HEK293 (cell line): Measurements from ENCODE around the gene TPCN2.
A peak's percentile ranks its signal among the peaks of the same experiment; 100 is the strongest.

ENCODE experiments used
- CTCF ChIA-PET: fragments of 350-600 bp; formaldehyde crosslinking; extraction: SDS; loops from one replicate; lab custom pipeline; 2021; ENCODE audit warnings: antibody characterized with exemption; lab: Yijun Ruan, JAX
- POLR2A ChIA-PET: fragments of 300-600 bp; formaldehyde crosslinking; extraction: SDS; loops from one replicate; lab custom pipeline; 2020; ENCODE audit warnings: antibody characterized with exemption, inconsistent platforms; lab: Yijun Ruan, JAX
- H3K27ac ChIP-seq: fragments of 200-500 bp; sonication (Bioruptor generic); 2 replicates; pipeline ENCODE4 v1.5.1; 2014; ENCODE audit warnings: low read depth, low read length, control low read depth, inconsistent platforms; ENCODE audit errors: extremely low read depth
- H3K36me3 ChIP-seq, 2 experiments: fragments of 200-500 bp in 1 of 2; sonication (Bioruptor generic) in 1 of 2; 1 replicate in 1 of 2; 2 replicates in 1 of 2; pipeline ENCODE4 v1.5.1; 2014 to 2017; ENCODE audit warnings: inconsistent platforms in 2 of 2, low read length in 2 of 2; ENCODE audit not compliant: control insufficient read depth in 2 of 2, insufficient read depth in 1 of 2
- H3K4me1 ChIP-seq: fragments of 200-500 bp; sonication (Bioruptor generic); 2 replicates; pipeline ENCODE4 v1.5.1; 2014; ENCODE audit warnings: mild to moderate bottlenecking, low read length, inconsistent platforms; ENCODE audit not compliant: control insufficient read depth, insufficient read depth
- H3K4me3 ChIP-seq: 2 replicates; pipeline ENCODE4 v1.5.1; 2011; ENCODE audit warnings: low read depth, mild to moderate bottlenecking, control low read depth, low read length, moderate library complexity
- H3K9me3 ChIP-seq: fragments of 200-500 bp; sonication (Bioruptor generic); 2 replicates; pipeline ENCODE4 v1.5.1; 2014; ENCODE audit warnings: low read depth, low read length, inconsistent platforms; ENCODE audit not compliant: control insufficient read depth, insufficient read depth
- HOXD13 ChIP-seq: sonication (generic); formaldehyde crosslinking; IDR thresholded peaks from 2 replicates; pipeline ENCODE4 v1.8.0; 2022; ENCODE audit warnings: missing genetic modification reagents, borderline replicate concordance
- PRDM4 ChIP-seq: fragments of 450-650 bp; formaldehyde crosslinking; IDR thresholded peaks from 2 replicates; pipeline ENCODE4 v1.5.1; 2017; ENCODE audit warnings: missing biosample characterization, missing genetic modification characterization
- RBAK ChIP-seq: fragments of 450-650 bp; formaldehyde crosslinking; IDR thresholded peaks from 2 replicates; pipeline ENCODE4 v1.5.1; 2016; ENCODE audit warnings: missing biosample characterization, missing genetic modification characterization
- YY2 ChIP-seq: fragments of 450-650 bp; formaldehyde crosslinking; IDR thresholded peaks from 2 replicates; pipeline ENCODE4 v1.5.1; 2016; ENCODE audit warnings: missing biosample characterization, missing genetic modification characterization
- ZBTB1 ChIP-seq: fragments of 450-650 bp; formaldehyde crosslinking; IDR thresholded peaks from 2 replicates; pipeline ENCODE4 v1.5.1; 2016; ENCODE audit warnings: missing biosample characterization, missing genetic modification characterization
- ZBTB20 ChIP-seq: fragments of 450-650 bp; formaldehyde crosslinking; IDR thresholded peaks from 2 replicates; pipeline ENCODE4 v1.5.1; 2016; ENCODE audit warnings: missing biosample characterization, missing genetic modification characterization
- ZBTB48 ChIP-seq: fragments of 450-650 bp; formaldehyde crosslinking; IDR thresholded peaks from 2 replicates; pipeline ENCODE4 v1.5.1; 2016; ENCODE audit warnings: missing biosample characterization, missing genetic modification characterization
- ZFP3 ChIP-seq: fragments of 450-650 bp; formaldehyde crosslinking; IDR thresholded peaks from 2 replicates; pipeline ENCODE4 v1.5.1; 2016; ENCODE audit warnings: low read depth, missing biosample characterization, missing genetic modification characterization
- ZFP69B ChIP-seq: fragments of 450-650 bp; formaldehyde crosslinking; IDR thresholded peaks from 2 replicates; pipeline ENCODE4 v1.5.1; 2016; ENCODE audit warnings: missing biosample characterization, missing genetic modification characterization
- ZNF112 ChIP-seq: fragments of 450-650 bp; formaldehyde crosslinking; IDR thresholded peaks from 2 replicates; pipeline ENCODE4 v1.5.0; 2017; ENCODE audit warnings: missing biosample characterization, missing genetic modification characterization
- ZNF157 ChIP-seq: fragments of 450-650 bp; formaldehyde crosslinking; IDR thresholded peaks from 2 replicates; pipeline ENCODE4 v1.5.1; 2016; ENCODE audit warnings: missing biosample characterization, missing genetic modification characterization
- ZNF266 ChIP-seq: fragments of 450-650 bp; formaldehyde crosslinking; IDR thresholded peaks from 2 replicates; pipeline ENCODE4 v1.5.1; 2016; ENCODE audit warnings: missing biosample characterization, missing genetic modification characterization, low read depth
- ZNF629 ChIP-seq: fragments of 450-650 bp; formaldehyde crosslinking; IDR thresholded peaks from 2 replicates; pipeline ENCODE4 v1.5.1; 2017; ENCODE audit warnings: missing biosample characterization, missing genetic modification characterization
- ZNF658 ChIP-seq: fragments of 450-650 bp; formaldehyde crosslinking; IDR thresholded peaks from 2 replicates; pipeline ENCODE4; 2016; ENCODE audit warnings: missing biosample characterization, missing genetic modification characterization
- ZNF707 ChIP-seq: fragments of 450-650 bp; formaldehyde crosslinking; IDR thresholded peaks from 2 replicates; pipeline ENCODE4 v1.5.1; 2016; ENCODE audit warnings: missing biosample characterization, missing genetic modification characterization
- TF ChIP-seq, protein P1 (sequence below): fragments of 450-650 bp; formaldehyde crosslinking; IDR thresholded peaks from 2 replicates; pipeline ENCODE4 v1.5.1; 2016; ENCODE audit warnings: missing biosample characterization, missing genetic modification characterization
- TF ChIP-seq, protein P2 (sequence below): fragments of 450-650 bp; formaldehyde crosslinking; IDR thresholded peaks from 2 replicates; pipeline ENCODE4; 2016; ENCODE audit warnings: missing biosample characterization, missing genetic modification characterization
- TF ChIP-seq, protein P3 (sequence below): fragments of 450-650 bp; formaldehyde crosslinking; IDR thresholded peaks from 2 replicates; pipeline ENCODE4 v1.5.1; 2016; ENCODE audit warnings: missing biosample characterization, missing genetic modification characterization

TPCN2 gene

DNA sequence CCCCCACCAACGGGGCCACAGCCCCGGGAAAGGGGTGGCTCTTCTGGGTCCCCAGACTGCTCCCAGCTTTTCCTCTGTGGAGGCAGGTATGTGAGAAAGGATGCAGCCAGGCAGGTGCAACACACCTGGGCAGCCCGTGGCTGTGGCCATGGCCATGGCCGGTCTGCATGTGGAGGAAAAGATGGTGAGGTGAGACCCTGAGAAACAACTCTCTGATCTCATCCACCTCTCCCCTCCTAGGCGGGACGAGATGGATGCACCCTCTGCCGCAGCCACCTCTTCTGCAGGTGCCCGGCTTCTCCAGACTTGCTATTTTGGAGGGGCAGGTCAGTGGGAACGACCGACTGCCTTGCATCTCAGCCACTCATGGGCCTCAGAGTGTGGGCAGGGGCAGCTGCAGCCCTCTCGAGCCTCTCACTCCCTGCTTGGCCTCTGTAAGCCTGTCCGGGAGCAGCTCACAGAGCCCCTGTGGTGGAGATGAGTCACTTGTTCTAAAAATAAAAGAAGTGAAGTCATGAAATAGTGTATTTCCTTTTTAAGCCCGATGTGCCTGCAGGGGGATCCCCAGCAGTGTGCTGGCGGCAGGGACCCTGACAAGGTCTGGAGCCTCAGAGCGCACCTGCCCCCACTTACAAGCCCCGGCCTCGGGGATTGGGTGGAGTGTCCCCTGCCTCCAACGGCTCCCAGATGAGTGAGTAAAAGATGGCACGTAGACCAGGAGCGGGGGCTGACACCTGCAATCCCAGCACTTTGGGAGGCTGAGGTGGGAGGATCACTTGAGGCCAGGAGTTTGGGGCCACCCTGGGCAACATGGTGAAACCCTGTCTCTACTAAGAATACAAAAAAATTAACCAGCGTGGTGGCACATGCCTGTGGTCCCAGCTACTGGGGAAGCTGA is 117.7 kb downstream of the TPCN2 start (continued):
- TF ChIP-seq, protein P1, sequence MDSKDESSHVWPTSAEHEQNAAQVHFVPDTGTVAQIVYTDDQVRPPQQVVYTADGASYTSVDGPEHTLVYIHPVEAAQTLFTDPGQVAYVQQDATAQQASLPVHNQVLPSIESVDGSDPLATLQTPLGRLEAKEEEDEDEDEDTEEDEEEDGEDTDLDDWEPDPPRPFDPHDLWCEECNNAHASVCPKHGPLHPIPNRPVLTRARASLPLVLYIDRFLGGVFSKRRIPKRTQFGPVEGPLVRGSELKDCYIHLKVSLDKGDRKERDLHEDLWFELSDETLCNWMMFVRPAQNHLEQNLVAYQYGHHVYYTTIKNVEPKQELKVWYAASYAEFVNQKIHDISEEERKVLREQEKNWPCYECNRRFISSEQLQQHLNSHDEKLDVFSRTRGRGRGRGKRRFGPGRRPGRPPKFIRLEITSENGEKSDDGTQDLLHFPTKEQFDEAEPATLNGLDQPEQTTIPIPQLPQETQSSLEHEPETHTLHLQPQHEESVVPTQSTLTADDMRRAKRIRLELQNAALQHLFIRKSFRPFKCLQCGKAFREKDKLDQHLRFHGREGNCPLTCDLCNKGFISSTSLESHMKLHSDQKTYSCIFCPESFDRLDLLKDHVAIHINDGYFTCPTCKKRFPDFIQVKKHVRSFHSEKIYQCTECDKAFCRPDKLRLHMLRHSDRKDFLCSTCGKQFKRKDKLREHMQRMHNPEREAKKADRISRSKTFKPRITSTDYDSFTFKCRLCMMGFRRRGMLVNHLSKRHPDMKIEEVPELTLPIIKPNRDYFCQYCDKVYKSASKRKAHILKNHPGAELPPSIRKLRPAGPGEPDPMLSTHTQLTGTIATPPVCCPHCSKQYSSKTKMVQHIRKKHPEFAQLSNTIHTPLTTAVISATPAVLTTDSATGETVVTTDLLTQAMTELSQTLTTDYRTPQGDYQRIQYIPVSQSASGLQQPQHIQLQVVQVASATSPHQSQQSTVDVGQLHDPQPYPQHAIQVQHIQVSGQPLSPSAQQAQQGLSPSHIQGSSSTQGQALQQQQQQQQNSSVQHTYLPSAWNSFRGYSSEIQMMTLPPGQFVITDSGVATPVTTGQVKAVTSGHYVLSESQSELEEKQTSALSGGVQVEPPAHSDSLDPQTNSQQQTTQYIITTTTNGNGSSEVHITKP (tag by site-specific recombination), result peak; percentile 86
- TF ChIP-seq ZBTB20 (peak; percentile 9; the same call in 1 of the 2 replicates), ZFP69B (peak; percentile 80), ZNF629 (peak; percentile 50)
- TF ChIP-seq, all 188 proteins: peak for 17

DNA sequence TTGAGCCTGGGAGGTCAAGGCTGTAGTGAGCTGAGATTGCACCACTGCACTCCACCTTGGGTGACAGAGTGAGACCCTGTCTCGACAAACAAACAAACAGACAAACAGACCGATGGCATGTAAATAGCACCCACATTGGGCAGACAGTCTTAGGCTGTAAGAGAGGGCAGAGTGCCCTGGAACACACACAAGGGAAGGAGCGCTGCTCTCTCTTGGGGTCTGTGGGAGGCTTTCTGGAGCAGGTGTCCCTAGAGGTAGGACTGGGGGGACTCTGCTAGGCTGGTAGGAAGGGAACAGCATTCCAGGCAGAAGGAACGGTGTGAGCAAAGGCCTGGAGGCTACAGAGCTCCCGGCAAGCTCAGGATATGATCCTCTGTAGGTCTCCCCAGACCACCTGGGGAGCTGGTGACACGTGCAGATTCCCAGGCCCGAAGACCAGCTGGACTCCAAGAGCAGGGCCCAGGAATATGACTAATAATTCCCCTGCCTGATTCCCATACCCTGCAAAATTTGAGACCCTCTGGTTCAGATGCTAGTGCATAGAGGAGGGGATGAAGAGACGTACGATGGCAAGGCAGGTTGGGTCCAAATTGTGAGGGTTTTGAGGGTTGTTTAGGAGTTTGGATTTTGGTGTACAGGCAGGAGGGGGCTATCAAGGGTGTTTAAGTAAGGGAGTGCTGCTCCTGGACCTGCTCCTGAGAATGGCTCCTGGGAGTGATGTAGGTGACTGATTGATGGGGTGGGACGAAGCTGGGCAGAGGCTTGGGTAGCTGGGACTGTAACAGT is 118.6 kb downstream of the TPCN2 start:
- Histone ChIP-seq H3K9me3 (no peaks in the 10 kb centered on the region), H3K36me3 (no peaks in the 10 kb centered on the region), H3K27ac (no peak overlapping the region), H3K4me1 (no peaks in the 10 kb centered on the region; the same call in 1 of the 2 replicates), H3K4me3 (no peak overlapping the region)
- ChIA-PET CTCF (no interaction called here), POLR2A (interaction anchor here (1.4 kb wide), 1 partner anchor 10 kb away, joined by 6 read pairs; no protein-coding TSS in a partner anchor)
- peak; percentile 82 for TF ChIP-seq ZFP3
- no peak for TF ChIP-seq ZNF112
- TF ChIP-seq ZNF157 (tag by site-specific recombination), result no peak
- no peak for TF ChIP-seq ZNF658 (tag by site-specific recombination)
- TF ChIP-seq ZBTB20, result peak; percentile 52; the same call in 1 of the 2 replicates
- no peak for TF ChIP-seq YY2 (tag by site-specific recombination)

GRCh38 chr11:69167916-69168691 is 119.4 kb downstream of the TPCN2 start:
- no peak for TF ChIP-seq HOXD13 (CRISPR knock-in tag)
- TF ChIP-seq ZNF707 (tag by site-specific recombination), result peak; percentile 66; the same call in 1 of the 2 replicates
- Histone ChIP-seq H3K27ac (no peak overlapping the region), H3K4me3 (no peak overlapping the region), H3K9me3 (no peaks in the 10 kb centered on the region), H3K4me1 (no peaks in the 10 kb centered on the region; the same call in 1 of the 2 replicates), H3K36me3 (no peaks in the 10 kb centered on the region)
- CTCF ChIA-PET, result no interaction called here
- POLR2A ChIA-PET, result no interaction called here

GRCh38 chr11:69169479-69169878 is 120.7 kb downstream of the TPCN2 start:
- no peaks in the 10 kb centered on the region; the same call in 1 of the 2 replicates for H3K4me1 ChIP-seq
- no peaks in the 10 kb centered on the region for H3K9me3 ChIP-seq
- ChIA-PET CTCF (no interaction called here), POLR2A (no interaction called here)
- no peak overlapping the region for H3K27ac ChIP-seq
- H3K36me3 ChIP-seq, result no peaks in the 10 kb centered on the region
- H3K4me3 ChIP-seq, result no peak overlapping the region
- TF ChIP-seq RBAK (tag by site-specific recombination) (peak; percentile 88), PRDM4 (tag by site-specific recombination) (no peak), ZBTB48 (tag by site-specific recombination) (no peak), ZNF266 (tag by site-specific recombination) (no peak), ZFP3 (no peak), ZBTB1 (tag by site-specific recombination) (no peak)
- TF ChIP-seq, protein P2, sequence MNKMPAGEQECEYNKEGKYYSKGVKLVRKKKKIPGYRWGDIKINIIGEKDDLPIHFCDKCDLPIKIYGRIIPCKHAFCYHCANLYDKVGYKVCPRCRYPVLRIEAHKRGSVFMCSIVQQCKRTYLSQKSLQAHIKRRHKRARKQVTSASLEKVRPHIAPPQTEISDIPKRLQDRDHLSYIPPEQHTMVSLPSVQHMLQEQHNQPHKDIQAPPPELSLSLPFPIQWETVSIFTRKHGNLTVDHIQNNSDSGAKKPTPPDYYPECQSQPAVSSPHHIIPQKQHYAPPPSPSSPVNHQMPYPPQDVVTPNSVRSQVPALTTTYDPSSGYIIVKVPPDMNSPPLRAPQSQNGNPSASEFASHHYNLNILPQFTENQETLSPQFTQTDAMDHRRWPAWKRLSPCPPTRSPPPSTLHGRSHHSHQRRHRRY, result no peak
- TF ChIP-seq, protein P3, sequence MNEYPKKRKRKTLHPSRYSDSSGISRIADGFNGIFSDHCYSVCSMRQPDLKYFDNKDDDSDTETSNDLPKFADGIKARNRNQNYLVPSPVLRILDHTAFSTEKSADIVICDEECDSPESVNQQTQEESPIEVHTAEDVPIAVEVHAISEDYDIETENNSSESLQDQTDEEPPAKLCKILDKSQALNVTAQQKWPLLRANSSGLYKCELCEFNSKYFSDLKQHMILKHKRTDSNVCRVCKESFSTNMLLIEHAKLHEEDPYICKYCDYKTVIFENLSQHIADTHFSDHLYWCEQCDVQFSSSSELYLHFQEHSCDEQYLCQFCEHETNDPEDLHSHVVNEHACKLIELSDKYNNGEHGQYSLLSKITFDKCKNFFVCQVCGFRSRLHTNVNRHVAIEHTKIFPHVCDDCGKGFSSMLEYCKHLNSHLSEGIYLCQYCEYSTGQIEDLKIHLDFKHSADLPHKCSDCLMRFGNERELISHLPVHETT (tag by site-specific recombination), result no peak
